ENCODE results near the gene PHACTR1. TPM values are rescaled to one million over a fixed set of nuclear protein-coding genes. Genes with fewer than 3 reads are reported as not detected.

PHACTR1 gene
- total RNA-seq, 1 donor = 0.43 TPM

- no peak for TF ChIP-seq CTCF (IDR thresholded peaks at IDR 0.05; ENCODE audit: insufficient read depth, low read depth, low read length)
- DNase-seq (ENCODE audit: low read depth) = no peak
- no peak overlapping the region for H3K4me3 ChIP-seq (ENCODE audit: low read depth, low read length)
Measured at GRCh38 chr6:12967686-12968085, 251.1 kb downstream of the PHACTR1 start.

GRCh38 chr6:12968290-12968689, 251.7 kb downstream of the PHACTR1 start:
- H3K4me3 ChIP-seq (ENCODE audit: low read depth, low read length) = no peak overlapping the region
- no peak for DNase-seq (ENCODE audit: low read depth)
- TF ChIP-seq CTCF (IDR thresholded peaks at IDR 0.05; ENCODE audit: insufficient read depth, low read depth, low read length) = no peak

GRCh38 chr6:12968839-12969558, 252.4 kb downstream of the PHACTR1 start:
- H3K4me3 ChIP-seq (ENCODE audit: low read depth, low read length) = no peak overlapping the region
- no peak for TF ChIP-seq CTCF (IDR thresholded peaks at IDR 0.05; ENCODE audit: insufficient read depth, low read depth, low read length)
- no peak for DNase-seq (ENCODE audit: low read depth)

- no peak for DNase-seq (ENCODE audit: low read depth)
- no peak for TF ChIP-seq CTCF (IDR thresholded peaks at IDR 0.05; ENCODE audit: insufficient read depth, low read depth, low read length)
- no peak overlapping the region for H3K4me3 ChIP-seq (ENCODE audit: low read depth, low read length)
Measured at GRCh38 chr6:12969966-12970365, 253.4 kb downstream of the PHACTR1 start.

- no peak overlapping the region for H3K4me3 ChIP-seq (ENCODE audit: low read depth, low read length)
- TF ChIP-seq CTCF (IDR thresholded peaks at IDR 0.05; ENCODE audit: insufficient read depth, low read depth, low read length) = no peak
- no peak for DNase-seq (ENCODE audit: low read depth)
Measured at GRCh38 chr6:12973386-12973785, 256.8 kb downstream of the PHACTR1 start.

- no peak for TF ChIP-seq CTCF (IDR thresholded peaks at IDR 0.05; ENCODE audit: insufficient read depth, low read depth, low read length)
- no peak overlapping the region for H3K4me3 ChIP-seq (ENCODE audit: low read depth, low read length)
- no peak for DNase-seq (ENCODE audit: low read depth)
Measured at GRCh38 chr6:12974551-12974950, 258.0 kb downstream of the PHACTR1 start.

GRCh38 chr6:12976366-12976765, 259.8 kb downstream of the PHACTR1 start:
- H3K4me3 ChIP-seq (ENCODE audit: low read depth, low read length) = no peak overlapping the region
- DNase-seq (ENCODE audit: low read depth) = no peak
- TF ChIP-seq CTCF (IDR thresholded peaks at IDR 0.05; ENCODE audit: insufficient read depth, low read depth, low read length) = no peak
